HuH-7 (cell line): ENCODE results near the gene RAPGEF4.
"Not testable (repeated sequence)": the region's sequence is repeated elsewhere in the genome, so short reads cannot be mapped to it uniquely, and the experiment has no call there.

Experiments
- DNase-seq: peaks from one replicate; pipeline ENCODE4 v3.0.0; 2011; ENCODE audit warnings: low spot score

The RAPGEF4 gene

DNA sequence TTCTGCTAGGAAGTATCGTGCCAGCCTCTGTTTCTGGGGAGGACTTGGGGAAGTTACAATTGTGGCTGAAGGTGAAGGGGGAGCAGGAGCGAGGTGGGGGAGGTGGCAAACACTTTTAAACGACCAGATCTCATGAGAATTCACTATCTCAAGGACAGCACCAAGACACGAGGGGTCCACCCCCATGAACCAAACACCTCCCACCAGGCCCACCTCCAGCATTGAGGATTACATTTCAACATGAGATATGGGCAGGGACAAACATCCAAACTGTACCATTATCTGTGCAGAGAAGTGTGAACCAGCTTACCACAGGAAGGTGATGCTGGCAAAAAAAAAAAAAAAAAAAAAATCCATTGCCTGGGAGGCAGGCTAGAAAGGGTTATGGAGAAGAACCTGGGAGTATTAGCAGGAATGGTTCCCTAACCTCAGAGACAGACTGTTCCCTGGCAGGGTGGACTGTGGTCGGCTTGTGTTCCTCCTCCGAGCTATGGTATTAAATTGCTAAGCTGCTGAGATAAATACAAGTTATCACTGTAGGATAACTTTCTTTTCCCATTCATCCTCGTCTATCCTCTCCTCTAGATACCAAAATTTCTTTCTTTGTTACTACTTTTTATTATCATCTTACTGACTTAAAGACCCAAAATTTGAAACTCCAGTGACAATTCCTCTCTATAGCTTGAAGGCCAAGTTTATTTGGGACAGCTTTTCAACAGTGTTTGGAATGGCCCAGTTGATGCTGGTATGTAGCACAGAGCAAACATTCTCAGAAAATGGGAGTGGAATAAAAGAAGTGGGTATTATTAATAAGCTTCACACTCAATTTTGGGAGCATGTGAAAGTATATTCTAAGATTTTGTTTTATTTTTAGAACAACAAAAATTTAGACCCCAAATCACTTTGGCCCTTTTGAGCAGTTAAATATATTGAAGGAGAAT is 266.3 kb downstream of the RAPGEF4 start:
- no peak for DNase-seq

DNA sequence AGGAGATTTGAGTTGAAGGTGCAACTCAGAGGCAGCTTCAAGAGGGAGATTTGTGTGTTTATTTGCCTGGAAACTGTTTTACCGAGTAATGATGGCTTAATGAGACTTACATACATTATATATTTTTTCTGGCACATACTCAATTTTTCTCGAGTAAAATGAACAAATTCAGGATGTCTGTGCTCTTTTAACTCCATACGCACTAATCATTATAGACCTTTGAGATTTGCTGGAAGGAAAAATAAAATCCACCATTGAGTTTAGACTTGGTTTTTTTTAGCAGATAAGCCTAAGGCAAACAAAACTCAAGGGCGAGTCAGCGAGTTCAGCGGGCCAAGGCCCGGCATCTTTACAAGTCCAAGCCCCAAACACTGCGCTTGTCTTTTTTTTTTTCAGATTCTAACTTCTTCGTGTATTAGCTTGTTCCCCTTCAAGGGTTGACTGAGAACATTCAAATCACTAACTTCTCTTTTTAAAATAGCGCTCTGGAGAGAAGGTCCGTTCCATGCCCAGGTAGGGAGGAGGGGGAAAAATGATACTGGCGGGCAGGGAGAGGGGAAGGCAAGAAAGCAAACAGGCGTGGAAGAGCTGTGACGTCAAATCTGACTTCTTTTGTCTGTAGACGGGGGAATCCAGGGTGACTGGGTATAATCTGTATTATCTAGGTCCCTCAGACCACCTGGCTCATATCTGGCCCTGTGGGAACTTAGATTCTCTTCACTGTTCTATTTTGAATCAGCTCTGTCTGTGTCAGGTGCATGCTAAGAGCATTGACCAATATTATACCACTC is 267.3 kb downstream of the RAPGEF4 start:
- peak; percentile 35 for DNase-seq

DNA sequence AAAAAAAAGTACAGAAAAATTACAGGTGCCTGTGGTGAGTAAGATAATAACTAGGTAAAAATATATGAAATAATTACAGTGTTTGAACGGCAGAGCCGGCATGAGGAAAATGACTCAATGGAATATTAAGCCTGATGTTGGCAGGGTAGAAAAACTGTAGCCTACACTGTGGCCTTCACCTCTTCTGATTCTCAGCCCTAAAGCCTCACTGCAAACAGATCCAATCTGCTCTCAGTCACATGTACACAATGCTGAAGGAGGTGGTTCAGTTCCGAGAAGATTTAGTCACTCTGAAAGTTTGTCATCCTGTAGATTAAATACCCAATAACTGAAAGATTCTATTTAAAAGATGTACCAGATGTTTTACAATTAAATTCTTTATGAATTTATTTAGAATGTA is 273.1 kb downstream of the RAPGEF4 start:
- DNase-seq = no peak

DNA sequence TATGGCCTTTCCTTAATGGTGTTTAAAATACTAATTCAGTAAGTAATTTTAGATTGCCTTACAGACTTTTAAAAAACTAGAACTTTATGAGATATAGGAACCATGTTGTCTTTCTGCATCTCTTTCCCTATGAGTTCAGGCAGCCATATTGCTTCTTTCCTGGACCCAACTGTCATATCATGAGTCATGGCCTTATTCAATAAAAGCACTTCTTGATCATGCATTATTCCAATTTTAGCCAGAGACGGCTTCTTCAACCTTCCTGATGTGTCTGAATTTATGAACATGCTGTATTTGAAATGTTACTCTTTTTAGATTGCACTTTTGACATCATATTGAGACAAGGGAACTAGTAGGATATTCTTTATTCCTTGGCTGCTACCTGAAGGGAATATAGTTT is 274.6 kb downstream of the RAPGEF4 start:
- no peak for DNase-seq

DNA sequence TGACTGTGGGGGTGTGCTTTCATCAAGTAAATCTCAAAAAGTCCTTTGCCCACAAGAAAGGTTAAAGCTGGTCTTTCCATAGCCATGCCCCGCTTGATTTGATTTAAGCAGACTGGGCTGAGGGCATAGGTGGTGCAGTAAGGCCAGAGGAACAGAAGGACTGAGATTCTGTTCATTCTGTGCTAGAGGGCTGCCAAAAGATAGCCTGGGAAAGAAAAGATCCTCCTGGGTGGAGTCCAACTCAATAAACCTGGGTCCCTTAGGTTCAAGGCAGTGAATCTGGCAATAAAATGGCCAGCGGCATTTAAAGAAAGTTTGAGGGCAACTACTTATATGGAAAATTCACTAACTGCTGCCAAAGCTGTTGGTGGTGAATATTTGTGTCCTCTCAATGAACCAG is 280.8 kb downstream of the RAPGEF4 start:
- no peak for DNase-seq

DNA sequence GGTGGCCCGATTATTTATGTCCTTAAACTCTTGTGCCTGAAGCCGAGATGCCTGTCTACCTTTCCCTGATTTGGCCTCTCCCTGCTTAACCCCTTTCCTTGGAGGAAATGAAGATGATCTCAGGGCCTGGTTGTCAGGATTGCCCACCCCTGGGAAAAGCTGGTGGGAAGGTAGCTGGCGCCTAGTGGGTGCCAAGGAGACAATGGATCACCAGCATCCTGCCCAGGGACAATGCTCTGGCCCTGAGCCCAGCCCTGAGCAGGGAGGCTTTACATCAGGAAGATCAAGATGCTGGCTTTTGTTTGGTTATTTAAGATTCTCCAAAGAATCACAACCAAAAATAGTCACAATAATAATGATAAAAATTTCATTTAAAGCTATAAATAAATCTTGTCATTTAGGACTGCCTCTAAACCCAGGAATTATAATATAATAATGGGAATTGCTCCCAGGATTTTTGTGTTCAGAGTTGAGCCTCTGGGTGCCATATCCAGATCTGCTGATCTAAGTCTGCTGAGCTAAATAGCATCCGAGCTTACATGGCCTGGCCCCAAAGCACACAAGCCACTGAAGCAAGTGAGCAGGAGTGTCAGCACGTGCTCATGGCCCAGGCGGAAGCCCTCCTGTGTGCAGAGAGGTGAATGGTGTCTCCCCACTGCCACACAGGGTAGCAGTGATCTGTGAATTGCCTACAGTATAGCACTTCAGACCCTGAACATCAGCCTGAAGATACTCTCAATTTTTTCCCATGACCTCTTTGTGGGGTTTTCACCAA is 282.2 kb downstream of the RAPGEF4 start:
- DNase-seq = no peak

DNA sequence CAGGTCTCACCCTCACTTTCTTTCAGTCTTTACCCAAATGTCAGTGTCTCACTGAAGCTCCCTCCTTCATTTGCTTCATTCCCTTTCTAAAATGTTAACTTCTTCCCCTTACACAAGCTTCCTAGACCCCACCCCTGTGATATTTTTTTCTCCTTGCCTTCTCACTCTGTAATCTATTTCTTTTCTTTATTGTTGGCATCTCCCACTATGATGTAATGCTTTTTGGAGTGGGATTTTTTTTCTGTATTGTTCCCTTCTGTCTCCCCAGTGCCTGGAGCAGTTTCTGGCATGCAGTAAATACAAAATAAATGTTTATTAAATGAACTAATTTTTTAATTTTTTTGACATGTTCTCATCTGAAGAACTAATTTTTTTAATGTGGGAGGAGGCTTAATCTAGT is 284.1 kb downstream of the RAPGEF4 start:
- no peak for DNase-seq

DNA sequence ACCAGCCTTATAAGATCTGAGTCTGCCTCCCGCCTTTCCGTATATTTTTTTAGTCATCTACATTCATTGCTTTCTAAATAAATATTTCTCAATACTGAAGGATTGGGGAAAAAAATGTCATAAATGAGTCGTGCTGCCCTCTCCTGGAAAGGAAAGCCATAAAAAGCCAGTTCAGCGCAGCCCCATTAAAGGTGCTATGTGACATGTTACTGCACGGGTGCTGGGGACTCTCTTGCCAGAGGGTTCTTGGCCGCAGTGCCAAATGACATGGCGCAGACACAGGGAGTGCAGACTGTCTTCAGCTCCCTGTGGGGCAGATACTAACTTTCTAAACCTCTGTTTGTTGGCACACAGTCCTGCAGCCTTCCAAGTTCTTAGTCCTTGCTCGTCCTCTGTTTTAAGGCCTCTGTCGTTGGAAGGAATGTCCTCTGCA is 286.3 kb downstream of the RAPGEF4 start:
- DNase-seq = peak; percentile 49

DNA sequence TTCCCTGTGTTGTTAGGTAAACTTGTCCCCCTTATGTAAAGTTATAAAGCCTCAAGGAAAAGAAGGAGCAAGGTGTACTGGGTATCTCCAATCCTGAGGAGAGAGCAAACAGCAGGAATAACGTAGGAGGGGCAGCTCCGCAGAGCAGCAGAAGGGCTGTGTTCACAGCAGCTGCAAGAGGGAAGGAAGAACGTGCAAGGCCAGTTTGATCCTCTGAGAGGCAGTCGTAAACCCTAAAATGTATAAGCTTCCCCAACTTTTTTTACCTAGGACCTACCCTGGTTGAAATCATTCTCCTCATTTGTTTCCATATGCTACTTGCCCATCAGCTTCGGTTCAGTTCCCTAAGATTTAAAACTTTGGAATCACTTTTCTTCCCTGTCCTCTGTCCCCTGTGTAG is 288.1 kb downstream of the RAPGEF4 start:
- no peak for DNase-seq

DNA sequence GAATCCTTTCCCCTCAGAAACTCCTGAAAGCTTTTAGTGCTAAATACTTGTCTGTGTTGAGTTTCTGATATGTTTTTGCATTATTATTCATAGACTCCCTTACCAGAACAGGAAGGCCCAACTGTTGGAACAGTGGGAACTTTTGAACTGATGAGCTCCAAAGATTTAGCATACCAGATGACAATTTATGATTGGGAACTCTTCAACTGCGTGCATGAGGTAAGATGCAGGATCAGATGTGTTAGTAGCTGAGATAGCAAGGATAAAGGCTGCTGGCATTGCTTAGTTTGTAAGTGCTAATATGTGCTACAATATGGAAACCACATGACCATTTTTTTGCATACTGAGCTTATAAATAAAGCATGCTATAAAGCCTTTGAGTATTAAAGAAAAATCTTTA is 290.8 kb downstream of the RAPGEF4 start:
- DNase-seq = no peak

DNA sequence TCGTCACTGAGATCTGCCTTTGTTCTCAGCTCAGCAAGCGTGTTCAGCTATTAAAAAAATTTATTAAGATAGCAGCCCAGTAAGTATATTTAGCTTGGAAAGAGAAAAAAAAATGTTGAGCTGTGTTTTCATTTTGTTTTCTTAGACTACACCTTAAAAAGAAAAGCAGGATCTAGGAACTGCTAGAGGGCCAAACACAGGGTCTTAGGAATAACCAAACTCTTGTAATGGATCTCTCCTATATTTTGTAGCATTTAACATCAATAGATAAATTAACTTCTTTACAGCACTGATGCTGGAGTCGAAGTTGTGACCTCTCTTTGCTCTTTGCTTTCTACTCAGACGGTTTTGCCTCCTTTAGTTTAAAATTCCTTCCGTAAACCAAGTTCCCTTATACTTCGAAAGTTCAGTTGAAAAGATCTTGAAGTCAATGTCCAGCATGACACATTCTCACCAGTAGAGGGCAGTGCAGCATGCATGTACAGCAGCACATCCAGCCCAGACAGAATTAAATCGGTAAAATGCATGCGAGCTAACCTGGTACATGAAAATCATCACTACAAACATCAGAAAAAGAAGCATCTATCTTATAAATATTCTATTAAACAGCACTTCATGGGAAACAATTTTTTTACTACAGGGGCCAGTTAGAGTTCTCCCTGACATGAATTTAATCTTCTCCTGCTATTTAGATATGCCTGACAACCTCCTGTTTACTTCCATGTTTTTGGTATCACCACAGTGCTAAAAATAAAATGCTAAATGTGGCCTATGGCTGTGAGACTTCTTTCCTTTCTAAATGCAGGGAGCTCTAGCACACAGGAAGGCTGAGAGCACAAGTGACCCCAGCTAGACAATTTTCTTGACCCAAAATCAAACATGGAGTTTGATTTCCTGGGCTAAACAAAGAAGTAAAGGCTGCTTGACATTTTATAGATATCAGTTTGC is 291.8 kb downstream of the RAPGEF4 start:
- peak; percentile 47 for DNase-seq

DNA sequence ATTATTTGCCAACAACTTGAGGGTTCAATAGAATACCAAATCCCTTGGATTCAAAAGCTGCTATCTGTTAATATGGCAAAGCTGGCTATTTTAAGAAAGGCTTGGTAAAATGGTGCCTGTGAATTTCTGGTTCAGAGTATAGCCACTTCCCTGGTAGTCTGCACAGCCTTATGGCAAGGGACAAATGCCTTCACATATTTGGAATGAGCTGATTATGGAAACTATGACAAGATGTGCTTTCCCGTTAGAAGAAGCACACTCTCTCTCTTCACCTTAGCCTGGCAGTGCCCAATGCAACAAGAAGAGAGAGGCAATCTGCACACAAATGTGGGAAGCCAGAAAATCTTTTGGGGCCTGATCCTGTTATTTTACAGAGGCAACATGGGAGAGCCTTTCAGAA is 292.5 kb downstream of the RAPGEF4 start:
- no peak for DNase-seq

DNA sequence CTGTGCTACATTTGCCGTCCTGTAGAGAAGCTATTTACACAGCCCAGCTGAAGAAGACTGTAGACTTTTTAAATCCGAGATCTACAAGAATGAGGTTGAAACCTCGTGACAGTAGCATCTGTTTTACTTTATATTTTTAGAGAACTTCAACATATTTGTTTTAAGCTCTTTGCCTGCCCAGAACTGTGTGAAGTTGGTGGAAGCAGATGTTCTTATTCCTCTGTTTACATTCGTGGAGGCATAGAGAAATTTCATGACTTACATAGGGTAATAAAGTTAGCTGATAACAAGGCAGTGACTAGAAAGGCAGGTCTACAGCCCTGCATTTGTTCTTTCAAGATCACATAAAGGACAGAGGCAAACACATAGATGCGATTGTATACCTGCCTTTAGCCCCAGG is 293.0 kb downstream of the RAPGEF4 start:
- DNase-seq = peak; percentile 50

DNA sequence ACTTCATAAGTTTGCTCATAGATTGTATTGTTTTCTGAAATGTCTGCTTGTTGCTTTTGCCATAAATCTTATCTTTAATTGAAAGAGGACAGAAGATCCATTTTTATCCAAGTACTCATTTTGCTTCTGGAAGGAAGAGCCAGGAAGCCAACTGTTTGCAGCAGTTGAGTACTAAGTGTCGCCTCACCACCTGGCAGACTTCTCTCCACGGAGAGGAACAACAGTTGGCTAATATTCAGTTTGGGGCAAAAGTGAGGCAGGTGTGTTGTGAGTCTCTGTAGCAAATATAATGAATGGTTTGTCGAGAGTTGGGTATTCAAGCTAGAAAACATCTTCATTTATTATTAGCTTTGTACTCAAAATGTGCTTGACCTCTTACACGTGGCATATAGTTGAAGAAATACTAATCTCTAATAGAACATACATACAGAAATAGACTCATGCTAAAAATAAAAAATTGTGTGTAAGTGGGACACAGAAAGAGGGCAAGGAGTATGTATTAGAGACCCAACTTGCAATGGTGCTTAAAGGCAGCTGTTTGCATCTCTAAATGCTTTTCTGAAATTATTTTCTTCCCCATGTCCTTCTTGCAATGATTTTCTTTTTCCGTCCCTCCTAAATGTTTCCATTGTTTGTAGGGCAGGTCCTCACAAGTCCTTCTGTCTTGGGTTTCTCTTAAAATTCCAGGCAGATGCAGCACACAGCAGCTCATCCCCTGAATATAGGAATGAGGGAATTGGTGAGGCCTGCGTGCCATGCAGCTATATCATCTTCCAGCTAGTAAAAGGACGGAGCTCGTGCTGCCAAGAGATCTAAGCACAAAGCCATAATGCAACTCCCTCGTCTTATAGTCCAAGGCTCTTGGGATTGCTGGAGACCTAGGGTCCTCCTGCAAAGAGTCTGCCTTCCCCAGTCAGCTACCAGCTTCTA is 295.2 kb downstream of the RAPGEF4 start:
- DNase-seq = no peak

DNA sequence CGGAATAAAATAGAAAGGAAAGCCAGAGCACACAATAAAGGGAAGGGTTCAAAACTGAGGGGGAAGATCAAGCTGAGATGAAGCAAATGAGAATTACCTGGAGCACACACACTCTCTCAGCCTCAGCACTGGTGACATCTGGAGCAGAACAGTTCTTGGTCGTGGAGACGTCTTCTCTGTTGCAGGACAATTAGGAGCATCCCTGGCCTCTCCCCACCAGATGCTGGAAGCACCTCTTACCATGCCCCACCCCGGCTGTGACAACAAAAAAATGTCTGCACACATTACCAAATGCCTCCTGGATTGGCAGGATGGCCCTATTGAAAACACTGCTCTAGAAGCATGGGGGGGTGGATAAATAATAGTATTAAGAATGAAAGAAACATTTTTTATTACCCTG is 296.4 kb downstream of the RAPGEF4 start:
- DNase-seq = no peak

DNA sequence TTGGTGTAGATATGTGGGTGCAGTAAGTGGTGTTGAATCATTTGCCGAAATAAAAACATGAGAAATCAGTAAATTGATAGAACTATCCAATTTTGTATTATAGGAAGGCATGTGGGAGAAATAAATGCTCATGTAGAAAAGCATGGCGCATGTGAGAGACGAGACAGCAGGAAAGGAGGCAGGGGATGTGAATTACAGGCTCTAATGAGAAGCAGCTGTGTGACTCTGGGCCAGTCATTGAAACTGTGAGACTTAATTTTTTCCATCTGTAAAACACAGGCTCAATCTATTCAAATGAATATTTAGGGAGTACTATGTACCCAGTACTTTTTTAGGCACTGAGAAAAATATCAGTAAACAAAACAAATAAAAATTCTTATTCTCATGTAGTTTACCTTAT is 297.4 kb downstream of the RAPGEF4 start:
- no peak for DNase-seq

DNA sequence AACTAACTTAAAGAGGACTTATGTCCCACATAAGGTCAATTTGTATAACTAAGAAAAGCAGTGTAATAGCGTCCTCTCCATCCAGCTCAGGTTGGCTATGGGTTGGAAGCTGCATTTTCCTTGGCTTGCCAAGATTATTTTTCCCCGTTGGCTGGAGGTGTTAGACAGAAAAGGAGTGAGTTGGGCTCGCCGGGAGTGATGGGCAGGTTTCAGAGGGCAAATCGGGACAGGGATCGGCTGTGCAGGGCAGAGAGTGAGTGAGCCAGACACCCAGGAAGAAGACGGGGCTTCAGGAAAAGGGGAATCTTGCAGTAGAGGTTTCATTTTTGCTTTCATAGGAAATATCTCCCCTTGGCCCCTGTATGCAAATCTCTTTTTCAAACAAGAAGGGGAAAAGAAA is 298.5 kb downstream of the RAPGEF4 start:
- DNase-seq = no peak

DNA sequence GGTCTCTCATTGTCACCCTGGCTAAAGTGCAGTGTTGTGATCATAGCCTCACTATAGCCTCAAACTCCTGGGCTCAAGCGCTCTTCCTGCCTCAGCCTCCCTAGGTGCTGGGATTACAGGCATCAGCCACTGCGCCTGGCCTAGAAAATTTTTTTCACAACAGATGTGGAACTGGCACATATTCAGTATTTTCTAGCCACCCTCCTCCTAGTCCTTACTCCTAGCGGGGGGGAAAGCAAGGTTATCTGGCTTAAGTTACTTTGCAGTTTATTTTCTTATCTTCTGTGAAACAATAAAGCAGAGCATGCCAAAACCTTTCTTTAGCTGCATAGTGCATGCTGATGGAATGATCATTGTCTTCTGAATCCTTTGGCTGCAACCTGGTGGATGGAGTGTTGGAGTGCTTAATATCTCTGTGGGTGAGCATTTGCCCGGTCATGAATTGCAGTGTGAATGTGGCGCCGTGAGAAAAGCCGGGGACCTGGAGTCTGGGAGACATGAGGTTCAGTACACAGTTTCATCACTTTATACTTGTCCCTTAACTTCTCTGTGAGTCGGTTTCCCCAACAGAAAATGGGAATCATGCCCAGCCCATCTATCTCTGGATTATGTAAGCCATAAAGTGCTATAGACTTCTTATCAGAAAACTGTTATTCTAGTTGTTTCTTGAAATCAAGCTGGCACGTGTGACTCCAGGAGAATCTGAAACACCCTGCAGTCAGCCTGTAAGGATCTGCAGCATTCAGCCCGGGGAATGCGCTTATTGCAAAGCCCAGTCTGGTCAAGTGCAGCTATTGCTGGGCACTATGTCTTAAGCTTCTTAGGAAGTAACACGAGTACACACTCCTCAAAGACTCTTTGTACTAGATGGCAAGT is 301.8 kb downstream of the RAPGEF4 start:
- no peak for DNase-seq

DNA sequence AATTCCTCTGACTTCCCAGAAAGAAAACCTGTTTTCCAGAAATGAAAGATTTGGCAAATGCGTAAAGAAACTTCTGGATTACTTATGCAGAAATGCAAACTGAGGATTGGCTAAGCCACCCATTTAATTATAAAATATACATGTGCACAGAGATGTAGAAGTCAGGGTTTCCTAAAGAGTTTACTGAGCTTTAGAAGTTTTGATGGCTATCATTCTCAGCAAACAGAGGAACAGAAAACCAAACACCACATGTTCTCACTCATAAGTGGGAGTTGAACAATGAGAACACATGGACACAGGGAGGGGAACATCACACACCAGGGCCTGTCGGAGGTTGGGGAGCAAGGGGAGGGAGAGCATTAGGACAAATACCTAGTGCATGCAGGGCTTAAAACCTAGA is 302.6 kb downstream of the RAPGEF4 start:
- DNase-seq = not testable (repeated sequence)
